Prostate gland (tissue), 2 donors: Measurements from ENCODE around the gene GATA1.

Experiments used
- POLR2A ChIP-seq: fragments of 450-650 bp; IDR thresholded peaks from one replicate; pipeline ENCODE4 v1.6.1; 2016; ENCODE audit warnings: antibody characterized with exemption, mild to moderate bottlenecking
- POLR2AphosphoS5 ChIP-seq: sonication (generic); formaldehyde crosslinking; IDR thresholded peaks from one replicate; pipeline ENCODE4 v1.6.1; 2017; ENCODE audit warnings: antibody characterized with exemption
- TF ChIP-seq, protein P1 (sequence below), 4 experiments: fragments of 200-600 bp in 2 of 4; fragments of 450-650 bp in 2 of 4; sonication (generic) in 2 of 4; IDR thresholded peaks; 1 replicate in 3 of 4; 2 replicates in 1 of 4; pipeline ENCODE4 v1.5.1; 2016 to 2019; ENCODE audit warnings: antibody characterized with exemption in 4 of 4, mild to moderate bottlenecking in 2 of 4, moderate library complexity in 2 of 4

DNA sequence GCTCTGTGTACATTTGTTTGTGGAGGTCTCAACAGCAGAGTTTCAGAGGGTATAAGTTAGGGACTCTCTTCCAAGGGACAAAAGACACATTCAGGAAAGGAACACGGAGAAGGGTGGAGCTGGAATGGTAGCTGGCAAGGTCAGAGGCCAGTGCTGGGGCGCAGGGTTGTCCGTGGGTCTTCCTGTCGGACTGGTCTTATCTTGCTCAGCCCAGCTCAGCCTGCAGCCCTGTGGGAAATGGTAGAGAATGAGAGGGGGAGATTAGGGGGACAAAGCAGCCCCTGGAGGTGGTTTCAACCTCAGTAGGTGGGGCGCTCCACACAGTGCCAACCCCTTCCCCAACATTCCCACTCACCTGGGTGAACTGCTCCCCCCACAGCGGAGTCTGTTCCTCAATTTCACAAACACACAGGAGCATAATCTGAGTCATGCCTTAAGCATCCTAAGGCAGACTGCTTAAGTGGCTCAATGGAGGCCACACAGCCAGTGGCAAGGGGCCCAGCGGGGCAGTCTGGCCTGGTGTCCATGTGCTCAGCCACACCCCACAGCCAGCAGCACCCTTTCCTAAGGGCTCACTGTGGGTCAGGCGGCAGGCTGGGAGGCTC lies 8.6 kb downstream of the GATA1 start:
- TF ChIP-seq, protein P1, sequence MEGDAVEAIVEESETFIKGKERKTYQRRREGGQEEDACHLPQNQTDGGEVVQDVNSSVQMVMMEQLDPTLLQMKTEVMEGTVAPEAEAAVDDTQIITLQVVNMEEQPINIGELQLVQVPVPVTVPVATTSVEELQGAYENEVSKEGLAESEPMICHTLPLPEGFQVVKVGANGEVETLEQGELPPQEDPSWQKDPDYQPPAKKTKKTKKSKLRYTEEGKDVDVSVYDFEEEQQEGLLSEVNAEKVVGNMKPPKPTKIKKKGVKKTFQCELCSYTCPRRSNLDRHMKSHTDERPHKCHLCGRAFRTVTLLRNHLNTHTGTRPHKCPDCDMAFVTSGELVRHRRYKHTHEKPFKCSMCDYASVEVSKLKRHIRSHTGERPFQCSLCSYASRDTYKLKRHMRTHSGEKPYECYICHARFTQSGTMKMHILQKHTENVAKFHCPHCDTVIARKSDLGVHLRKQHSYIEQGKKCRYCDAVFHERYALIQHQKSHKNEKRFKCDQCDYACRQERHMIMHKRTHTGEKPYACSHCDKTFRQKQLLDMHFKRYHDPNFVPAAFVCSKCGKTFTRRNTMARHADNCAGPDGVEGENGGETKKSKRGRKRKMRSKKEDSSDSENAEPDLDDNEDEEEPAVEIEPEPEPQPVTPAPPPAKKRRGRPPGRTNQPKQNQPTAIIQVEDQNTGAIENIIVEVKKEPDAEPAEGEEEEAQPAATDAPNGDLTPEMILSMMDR (IDR thresholded peaks at IDR 0.05): no peak
- TF ChIP-seq POLR2A: no peak
- no peak for TF ChIP-seq POLR2AphosphoS5
